Measurements from ENCODE around the gene EHD3.

DNA sequence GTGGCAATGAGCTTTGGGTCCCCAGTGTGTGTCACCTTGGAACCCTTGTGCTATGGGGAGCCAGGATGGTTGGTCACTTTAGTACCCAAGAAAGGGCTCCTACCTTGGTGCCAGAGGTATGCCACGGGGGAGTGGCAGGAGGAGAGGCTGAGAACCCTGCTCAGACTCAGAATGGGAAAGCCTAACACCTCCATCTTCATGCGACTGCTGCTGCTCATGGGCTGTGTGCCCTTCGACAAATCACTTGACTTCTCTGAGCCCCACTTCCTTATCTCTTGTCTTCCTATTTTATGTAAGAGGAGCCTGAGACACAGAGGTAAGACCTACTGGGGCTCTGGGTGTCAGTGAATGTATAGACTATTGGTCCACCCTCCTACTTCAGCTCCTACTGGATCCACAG is 25.1 kb downstream of the EHD3 start:
- TF ChIP-seq, protein P1, sequence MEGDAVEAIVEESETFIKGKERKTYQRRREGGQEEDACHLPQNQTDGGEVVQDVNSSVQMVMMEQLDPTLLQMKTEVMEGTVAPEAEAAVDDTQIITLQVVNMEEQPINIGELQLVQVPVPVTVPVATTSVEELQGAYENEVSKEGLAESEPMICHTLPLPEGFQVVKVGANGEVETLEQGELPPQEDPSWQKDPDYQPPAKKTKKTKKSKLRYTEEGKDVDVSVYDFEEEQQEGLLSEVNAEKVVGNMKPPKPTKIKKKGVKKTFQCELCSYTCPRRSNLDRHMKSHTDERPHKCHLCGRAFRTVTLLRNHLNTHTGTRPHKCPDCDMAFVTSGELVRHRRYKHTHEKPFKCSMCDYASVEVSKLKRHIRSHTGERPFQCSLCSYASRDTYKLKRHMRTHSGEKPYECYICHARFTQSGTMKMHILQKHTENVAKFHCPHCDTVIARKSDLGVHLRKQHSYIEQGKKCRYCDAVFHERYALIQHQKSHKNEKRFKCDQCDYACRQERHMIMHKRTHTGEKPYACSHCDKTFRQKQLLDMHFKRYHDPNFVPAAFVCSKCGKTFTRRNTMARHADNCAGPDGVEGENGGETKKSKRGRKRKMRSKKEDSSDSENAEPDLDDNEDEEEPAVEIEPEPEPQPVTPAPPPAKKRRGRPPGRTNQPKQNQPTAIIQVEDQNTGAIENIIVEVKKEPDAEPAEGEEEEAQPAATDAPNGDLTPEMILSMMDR (IDR thresholded peaks at IDR 0.05; ENCODE audit: insufficient read depth, low read length, poor library complexity, severe bottlenecking) = no peak
- TF ChIP-seq EZH2phosphoT487 (conservative IDR thresholded peaks at IDR 0.05; ENCODE audit: low read length) = no peak

All from SU-DHL-6 (cell line).